SK-N-SH (cell line): ENCODE measurements around the gene SLC12A5. TPM values are rescaled to one million over a fixed set of nuclear protein-coding genes. Genes with fewer than 3 reads are reported as not detected.

Experiments
- CTCF ChIA-PET: fragments of 300-600, 350-600 bp; formaldehyde crosslinking; extraction: SDS; loops from one replicate; lab custom pipeline; 2021; lab: Yijun Ruan, JAX
- POLR2A ChIA-PET: fragments of 350-600 bp; sonication (Branson Sonifier 250); formaldehyde crosslinking; extraction: SDS; loops from one replicate; lab custom pipeline; 2020; ENCODE audit warnings: antibody characterized with exemption, inconsistent platforms; lab: Yijun Ruan, JAX
- DNase-seq: peaks from one replicate; pipeline ENCODE4 v3.0.0; 2012
- H2AFZ ChIP-seq: fragments of 200-600 bp; sonication (generic); 2 replicates; pipeline ENCODE4 v1.8.1; 2016; ENCODE audit warnings: antibody characterized with exemption, mild to moderate bottlenecking, low read depth
- H3F3A ChIP-seq: fragments of 200-600 bp; sonication (generic); replicated peaks from 2 replicates; pipeline ENCODE3; 2016; ENCODE audit warnings: antibody characterized with exemption, mild to moderate bottlenecking; ENCODE audit not compliant: insufficient read depth
- H3K27ac ChIP-seq, 2 experiments: fragments of 200-500 bp in 1 of 2; fragments of 200-600 bp in 1 of 2; sonication (Bioruptor generic) in 1 of 2; sonication (generic), shearing (Covaris generic) in 1 of 2; 2 replicates each; pipeline versions ENCODE4 v1.5.1 to v1.6.1; 2014 to 2016; ENCODE audit warnings: low read depth in 2 of 2, inconsistent platforms in 1 of 2, low read length in 1 of 2, mild to moderate bottlenecking in 1 of 2, mixed read lengths in 1 of 2
- H3K27me3 ChIP-seq: fragments of 200-600 bp; sonication (generic), shearing (Covaris generic); 2 replicates; pipeline ENCODE4 v1.6.1; 2016; ENCODE audit warnings: mixed run types; ENCODE audit not compliant: insufficient read depth
- H3K36me3 ChIP-seq, 2 experiments: fragments of 200-500 bp in 1 of 2; fragments of 200-600 bp in 1 of 2; sonication (Bioruptor generic) in 1 of 2; sonication (generic) in 1 of 2; replicated peaks in 1 of 2; 2 replicates each; pipeline versions ENCODE3 to v1.5.1; 2014 to 2016; ENCODE audit warnings: low read length in 1 of 2, mild to moderate bottlenecking in 1 of 2; ENCODE audit not compliant: insufficient read depth in 2 of 2, control insufficient read depth in 1 of 2
- H3K4me1 ChIP-seq, 2 experiments: fragments of 200-500 bp in 1 of 2; fragments of 200-600 bp in 1 of 2; sonication (Bioruptor generic) in 1 of 2; sonication (generic), shearing (Covaris generic) in 1 of 2; 2 replicates each; pipeline versions ENCODE4 v1.5.1 to v1.6.1; 2014 to 2016; ENCODE audit warnings: low read depth in 1 of 2, low read length in 1 of 2, mixed run types in 1 of 2; ENCODE audit not compliant: insufficient read depth in 2 of 2, control insufficient read depth in 1 of 2
- H3K4me2 ChIP-seq: fragments of 200-600 bp; sonication (generic), shearing (Covaris generic); 2 replicates; pipeline ENCODE4 v1.6.1; 2017; ENCODE audit warnings: mixed run types
- H3K4me3 ChIP-seq, 2 experiments: fragments of 200-500 bp in 1 of 2; fragments of 200-600 bp in 1 of 2; sonication (Bioruptor generic) in 1 of 2; sonication (generic), shearing (Covaris generic) in 1 of 2; 2 replicates each; pipeline versions ENCODE4 v1.5.1 to v1.8.1; 2014 to 2016; ENCODE audit warnings: low read depth in 2 of 2, inconsistent platforms in 1 of 2, low read length in 1 of 2, mild to moderate bottlenecking in 1 of 2, mixed read lengths in 1 of 2, moderate library complexity in 1 of 2
- H3K79me2 ChIP-seq: fragments of 200-600 bp; sonication (generic); 2 replicates; pipeline ENCODE4 v1.8.1; 2017; ENCODE audit warnings: mild to moderate bottlenecking; ENCODE audit not compliant: insufficient read depth
- H3K9ac ChIP-seq: fragments of 200-600 bp; sonication (generic); 2 replicates; pipeline ENCODE4 v1.6.1; 2017; ENCODE audit warnings: mixed run types
- H3K9me2 ChIP-seq: fragments of 200-600 bp; sonication (generic); 2 replicates; pipeline ENCODE4 v1.6.1; 2017; ENCODE audit warnings: mixed run types
- H3K9me3 ChIP-seq: fragments of 200-600 bp; sonication (generic); 2 replicates; pipeline ENCODE4 v1.6.1; 2017; ENCODE audit warnings: mixed run types, mild to moderate bottlenecking, moderate library complexity
- H4K20me1 ChIP-seq: fragments of 200-600 bp; sonication (generic); 2 replicates; pipeline ENCODE4 v1.6.1; 2017; ENCODE audit warnings: mild to moderate bottlenecking, mixed run types; ENCODE audit not compliant: insufficient read depth
- CHD2 ChIP-seq: fragments of 150-350 bp; IDR thresholded peaks from 2 replicates; pipeline ENCODE4 v1.6.1; 2018; ENCODE audit warnings: low read length; ENCODE audit not compliant: partially characterized antibody
- ELF1 ChIP-seq: IDR thresholded peaks from 2 replicates; pipeline ENCODE4 v1.4.0; 2012
- EP300 ChIP-seq, 2 experiments: IDR thresholded peaks; 2 replicates each; pipeline versions ENCODE4 v1.4.0 to v1.6.1; 2012; ENCODE audit warnings: borderline replicate concordance in 1 of 2, low read depth in 1 of 2, low read length in 1 of 2
- IRF3 ChIP-seq: fragments of 150-350 bp; IDR thresholded peaks from 2 replicates; pipeline ENCODE4 v1.6.1; 2016; ENCODE audit warnings: mild to moderate bottlenecking, low read depth, low read length
- POLR2AphosphoS5 ChIP-seq: IDR thresholded peaks from 2 replicates; pipeline ENCODE4 v1.6.1; 2012; ENCODE audit warnings: low read depth, low read length
- RAD21 ChIP-seq: IDR thresholded peaks from 2 replicates; pipeline ENCODE4 v1.6.1; 2012; ENCODE audit warnings: mild to moderate bottlenecking, low read length
- RCOR1 ChIP-seq: fragments of 150-350 bp; IDR thresholded peaks from 2 replicates; pipeline ENCODE4 v1.6.1; 2017; ENCODE audit warnings: antibody characterized with exemption, low read length
- RFX5 ChIP-seq: IDR thresholded peaks from 2 replicates; pipeline ENCODE4 v1.6.1; 2012; ENCODE audit warnings: mild to moderate bottlenecking, improper control_type of control experiment, low read length
- TCF12 ChIP-seq: IDR thresholded peaks from 2 replicates; pipeline ENCODE4 v1.4.0; 2012
- TEAD4 ChIP-seq: IDR thresholded peaks from 2 replicates; pipeline ENCODE4 v1.4.0; 2012; ENCODE audit warnings: mild to moderate bottlenecking, borderline replicate concordance; ENCODE audit not compliant: insufficient read depth
- YY1 ChIP-seq: IDR thresholded peaks from 2 replicates; pipeline ENCODE4 v1.4.0; 2012; ENCODE audit warnings: low read depth, mild to moderate bottlenecking
- WGBS: methylation state at CpG from one replicate; pipeline ENCODE4 v1.1.6; 2017; ENCODE audit warnings: low lambda C conversion rate; 5-methylcytosine and 5-hydroxymethylcytosine counted together
- polyA plus RNA-seq, 3 experiments: library from polyadenylated mRNA; depleted of rRNA; stranded (reverse); fragments of >200 nt; gene quantifications; 2 replicates each; pipeline ENCODE4 v1.2.3, GENCODE V29; 2012
- TF ChIP-seq, protein P1 (sequence below): IDR thresholded peaks from 2 replicates; pipeline ENCODE4 v1.6.1; 2012; ENCODE audit warnings: mild to moderate bottlenecking, low read depth, low read length, moderate library complexity
- TF ChIP-seq, protein P2 (sequence below): IDR thresholded peaks from 2 replicates; pipeline ENCODE4 v1.4.0; 2012; ENCODE audit warnings: low read depth, borderline replicate concordance
- TF ChIP-seq, protein P3 (sequence below): IDR thresholded peaks from 2 replicates; pipeline ENCODE4; 2012

Gene SLC12A5
- polyA plus RNA-seq, 1 of the 3 experiments (the other 2 are of a cell fraction), result 19.9 TPM

- Histone ChIP-seq H3K9me2 (no peaks in the 10 kb centered on the region), H3F3A (no peaks in the 10 kb centered on the region), H3K4me3 (no peak overlapping the region), H3K27me3 (no peaks in the 10 kb centered on the region), H2AFZ (no peak overlapping the region), H3K9me3 (no peaks in the 10 kb centered on the region), H3K4me1 (no peaks in the 10 kb centered on the region), H3K36me3 (no peaks in the 10 kb centered on the region), H3K79me2 (no peaks in the 10 kb centered on the region), H3K4me2 (no peak overlapping the region), H4K20me1 (no peaks in the 10 kb centered on the region; the same call in 1 of the 2 replicates), H3K9ac (no peak overlapping the region), H3K27ac (no peak overlapping the region)
- ChIA-PET CTCF (interaction anchor here (1.1 to 1.5 kb wide), 2 partner anchors 75 to 261 kb away, joined by 3 read pairs; no protein-coding TSS in a partner anchor), POLR2A (no interaction called here)
- WGBS, result 83% methylated on average over 1 of the region's 6 CpGs
- TF ChIP-seq YY1 (no peak), ELF1 (no peak), POLR2AphosphoS5 (no peak), IRF3 (no peak), EP300 (IDR thresholded peaks at IDR 0.05; ENCODE audit: borderline replicate concordance in 1 of 2, low read depth in 1 of 2, low read length in 1 of 2) (no peak), CHD2 (no peak), TCF12 (no peak), TEAD4 (no peak), RCOR1 (no peak), RAD21 (no peak), RFX5 (no peak)
- TF ChIP-seq, protein P1, sequence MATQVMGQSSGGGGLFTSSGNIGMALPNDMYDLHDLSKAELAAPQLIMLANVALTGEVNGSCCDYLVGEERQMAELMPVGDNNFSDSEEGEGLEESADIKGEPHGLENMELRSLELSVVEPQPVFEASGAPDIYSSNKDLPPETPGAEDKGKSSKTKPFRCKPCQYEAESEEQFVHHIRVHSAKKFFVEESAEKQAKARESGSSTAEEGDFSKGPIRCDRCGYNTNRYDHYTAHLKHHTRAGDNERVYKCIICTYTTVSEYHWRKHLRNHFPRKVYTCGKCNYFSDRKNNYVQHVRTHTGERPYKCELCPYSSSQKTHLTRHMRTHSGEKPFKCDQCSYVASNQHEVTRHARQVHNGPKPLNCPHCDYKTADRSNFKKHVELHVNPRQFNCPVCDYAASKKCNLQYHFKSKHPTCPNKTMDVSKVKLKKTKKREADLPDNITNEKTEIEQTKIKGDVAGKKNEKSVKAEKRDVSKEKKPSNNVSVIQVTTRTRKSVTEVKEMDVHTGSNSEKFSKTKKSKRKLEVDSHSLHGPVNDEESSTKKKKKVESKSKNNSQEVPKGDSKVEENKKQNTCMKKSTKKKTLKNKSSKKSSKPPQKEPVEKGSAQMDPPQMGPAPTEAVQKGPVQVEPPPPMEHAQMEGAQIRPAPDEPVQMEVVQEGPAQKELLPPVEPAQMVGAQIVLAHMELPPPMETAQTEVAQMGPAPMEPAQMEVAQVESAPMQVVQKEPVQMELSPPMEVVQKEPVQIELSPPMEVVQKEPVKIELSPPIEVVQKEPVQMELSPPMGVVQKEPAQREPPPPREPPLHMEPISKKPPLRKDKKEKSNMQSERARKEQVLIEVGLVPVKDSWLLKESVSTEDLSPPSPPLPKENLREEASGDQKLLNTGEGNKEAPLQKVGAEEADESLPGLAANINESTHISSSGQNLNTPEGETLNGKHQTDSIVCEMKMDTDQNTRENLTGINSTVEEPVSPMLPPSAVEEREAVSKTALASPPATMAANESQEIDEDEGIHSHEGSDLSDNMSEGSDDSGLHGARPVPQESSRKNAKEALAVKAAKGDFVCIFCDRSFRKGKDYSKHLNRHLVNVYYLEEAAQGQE, result no peak
- TF ChIP-seq, protein P2, sequence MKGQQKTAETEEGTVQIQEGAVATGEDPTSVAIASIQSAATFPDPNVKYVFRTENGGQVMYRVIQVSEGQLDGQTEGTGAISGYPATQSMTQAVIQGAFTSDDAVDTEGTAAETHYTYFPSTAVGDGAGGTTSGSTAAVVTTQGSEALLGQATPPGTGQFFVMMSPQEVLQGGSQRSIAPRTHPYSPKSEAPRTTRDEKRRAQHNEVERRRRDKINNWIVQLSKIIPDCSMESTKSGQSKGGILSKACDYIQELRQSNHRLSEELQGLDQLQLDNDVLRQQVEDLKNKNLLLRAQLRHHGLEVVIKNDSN, result no peak
- TF ChIP-seq, protein P3, sequence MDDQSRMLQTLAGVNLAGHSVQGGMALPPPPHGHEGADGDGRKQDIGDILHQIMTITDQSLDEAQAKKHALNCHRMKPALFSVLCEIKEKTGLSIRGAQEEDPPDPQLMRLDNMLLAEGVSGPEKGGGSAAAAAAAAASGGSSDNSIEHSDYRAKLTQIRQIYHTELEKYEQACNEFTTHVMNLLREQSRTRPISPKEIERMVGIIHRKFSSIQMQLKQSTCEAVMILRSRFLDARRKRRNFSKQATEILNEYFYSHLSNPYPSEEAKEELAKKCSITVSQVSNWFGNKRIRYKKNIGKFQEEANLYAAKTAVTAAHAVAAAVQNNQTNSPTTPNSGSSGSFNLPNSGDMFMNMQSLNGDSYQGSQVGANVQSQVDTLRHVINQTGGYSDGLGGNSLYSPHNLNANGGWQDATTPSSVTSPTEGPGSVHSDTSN, result no peak
- DNase-seq, result no peak
These were observed 15.9 kb downstream of the SLC12A5 start for GRCh38 chr20:46044896-46045295.
